Regular cardiac myocyte (primary cell): ENCODE results near the gene FUT9. TPM values are rescaled to one million over a fixed set of nuclear protein-coding genes. Genes with fewer than 3 reads are reported as not detected.

Experiments used
- total RNA-seq: library from RNA; depleted of rRNA; stranded (reverse); fragments of >200 nt; gene quantifications from 2 replicates; pipeline ENCODE4 v1.2.3, GENCODE V29; 2014

Gene FUT9
- not detected in 2 replicates for total RNA-seq

DNA sequence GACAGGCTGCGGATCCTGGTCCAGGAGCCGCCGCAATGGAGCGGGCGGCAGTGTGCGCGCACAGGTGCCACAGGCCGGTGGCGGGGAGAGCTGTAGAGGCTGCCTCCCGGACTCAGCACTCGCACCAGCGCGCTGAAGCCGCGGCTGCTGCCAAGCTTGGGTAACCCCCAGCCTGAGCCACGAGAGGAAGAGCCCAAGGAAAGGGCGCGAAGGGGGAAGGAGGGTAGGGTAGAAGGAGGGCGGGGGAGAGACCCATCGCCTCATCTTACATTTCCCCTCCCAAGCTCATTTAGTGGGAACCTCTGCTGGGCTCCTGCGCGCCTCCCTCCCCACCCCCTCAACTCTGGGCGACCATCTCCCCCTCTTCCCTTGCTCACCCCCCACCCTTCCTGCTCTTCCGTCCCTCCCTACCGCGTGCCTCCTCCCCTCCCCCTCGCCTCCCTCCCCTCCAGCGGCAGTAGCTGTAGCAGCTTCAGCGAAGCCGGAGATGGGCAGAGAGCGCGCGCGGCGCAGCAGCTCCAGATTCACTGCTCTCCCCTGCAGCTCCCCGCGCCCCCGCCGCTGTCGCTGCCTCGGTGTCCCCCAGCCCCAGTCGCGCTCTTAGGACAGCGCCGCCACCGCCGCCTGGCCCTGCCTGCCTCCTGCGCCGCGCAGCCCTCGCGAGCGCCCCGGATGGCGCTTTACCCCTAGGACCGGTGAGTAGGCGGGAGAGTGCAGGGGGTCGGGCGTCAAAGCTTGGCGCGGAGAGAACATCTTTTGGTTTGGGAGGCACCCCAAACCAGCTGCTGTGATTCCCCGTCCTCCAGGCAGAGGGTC, at the start of gene FUT9:
Gene FUT9, plus strand, starts transcription at position 457 of the 816 bp plus-strand sequence. CDS start 187,182 bp downstream, outside the sequence.

